Bone marrow (tissue), 2 donors: ENCODE measurements around the gene STYXL1.
"Not testable (repeated sequence)": the region's sequence is repeated elsewhere in the genome, so short reads cannot be mapped to it uniquely, and the experiment has no call there.

Experiments
- DNase-seq, 2 donors: peaks; one replicate each; lab custom pipeline; 2025; lab: John Stamatoyannopoulos, UW

Gene STYXL1

DNA sequence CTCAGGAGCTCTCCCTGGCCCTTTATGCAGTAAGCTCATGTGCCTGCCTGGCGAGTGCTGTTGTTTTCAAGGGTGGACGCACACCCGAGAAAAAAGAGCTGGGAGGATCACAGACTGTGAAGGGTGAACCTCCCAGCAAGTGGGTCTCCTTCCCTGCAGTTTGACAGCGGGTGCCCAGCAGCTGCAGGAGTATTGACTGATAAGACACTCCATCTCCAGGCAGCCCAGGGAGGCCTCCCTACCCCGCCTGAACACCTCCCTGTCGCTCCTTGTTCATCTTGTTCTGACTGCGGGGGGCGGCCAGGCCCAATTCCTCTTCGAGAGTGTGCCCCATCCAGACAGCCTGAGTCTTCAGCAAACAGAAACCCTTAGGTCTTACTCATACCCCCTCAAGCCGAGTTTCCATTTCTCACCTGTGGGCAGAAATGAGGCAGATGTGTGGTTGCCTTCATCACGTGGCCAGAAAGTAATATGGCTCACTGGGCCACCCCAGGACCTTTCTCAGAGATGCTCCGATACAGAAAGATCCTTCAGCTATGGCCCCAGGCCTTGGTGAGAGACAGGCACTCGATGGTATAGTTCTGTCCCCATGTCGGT is 17.3 kb upstream of the STYXL1 start:
- DNase-seq, result no peak

DNA sequence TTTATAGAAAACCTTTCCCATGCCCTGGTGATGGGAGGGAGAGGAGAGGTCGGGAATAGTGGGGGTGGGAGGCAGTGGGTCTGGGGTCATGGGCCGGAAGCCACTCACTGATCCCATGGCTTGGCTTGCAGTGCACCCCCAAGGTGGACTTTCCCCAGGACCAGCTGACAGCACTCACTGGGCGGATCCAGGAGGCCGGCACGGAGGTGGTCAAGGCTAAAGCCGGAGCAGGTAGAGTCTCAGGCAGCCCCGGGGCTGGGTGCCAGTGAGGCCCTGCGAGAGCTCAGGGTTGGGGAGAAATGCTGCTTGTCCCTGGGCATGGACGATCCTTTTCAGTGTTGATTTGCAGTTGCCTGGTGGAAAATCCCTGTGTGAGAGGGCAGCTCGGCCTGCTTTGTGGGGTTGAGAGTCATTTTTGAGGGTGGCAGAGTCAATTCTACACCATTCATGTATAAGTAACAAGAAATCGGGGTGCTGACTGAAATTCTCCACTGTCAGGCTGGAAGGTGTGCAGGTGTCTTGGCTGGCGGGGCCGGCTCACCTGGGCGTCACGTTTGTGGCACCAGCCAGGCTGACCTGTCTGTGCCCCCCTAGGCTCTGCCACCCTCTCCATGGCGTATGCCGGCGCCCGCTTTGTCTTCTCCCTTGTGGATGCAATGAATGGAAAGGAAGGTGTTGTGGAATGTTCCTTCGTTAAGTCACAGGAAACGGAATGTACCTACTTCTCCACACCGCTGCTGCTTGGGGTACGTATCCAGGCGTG is 16.6 kb upstream of the STYXL1 start:
- no peak for DNase-seq

DNA sequence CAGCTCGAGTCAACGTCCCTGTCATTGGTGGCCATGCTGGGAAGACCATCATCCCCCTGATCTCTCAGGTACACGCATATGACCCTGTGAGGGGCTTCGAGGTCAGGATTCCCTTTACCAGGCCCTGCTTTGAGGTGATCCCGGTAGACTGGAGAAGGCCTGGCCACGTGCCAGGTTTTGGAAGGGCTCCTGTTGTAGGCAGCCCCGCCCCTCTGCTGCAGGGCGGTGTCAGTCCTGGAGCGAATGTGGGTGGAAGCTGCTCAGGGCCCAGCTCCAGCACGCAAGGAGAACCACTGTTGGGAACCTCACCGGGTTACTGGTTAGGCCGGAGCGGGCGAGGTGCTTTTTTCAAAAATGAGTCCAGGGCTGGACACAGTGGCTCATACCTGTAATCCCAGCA is 15.7 kb upstream of the STYXL1 start:
- no peak for DNase-seq

DNA sequence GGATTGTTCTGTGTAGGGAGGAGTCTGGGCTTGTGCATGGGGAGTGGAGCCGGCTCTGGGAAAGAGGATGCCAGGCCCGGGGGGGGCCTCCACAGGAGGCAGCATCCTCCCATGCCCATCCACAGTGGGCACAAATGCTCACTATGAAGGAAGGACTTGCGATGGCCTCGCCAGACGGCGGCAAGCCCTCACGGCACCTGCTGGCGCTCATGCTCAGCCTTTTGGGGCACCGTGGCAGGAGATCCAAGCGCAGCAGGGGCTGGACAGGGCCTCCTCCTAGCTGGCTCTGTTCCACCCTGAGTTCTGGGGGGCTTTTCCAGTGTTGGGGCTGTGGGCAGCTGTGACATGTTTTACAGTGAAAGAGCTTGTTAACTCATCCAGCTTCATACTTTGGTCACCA is 15.3 kb upstream of the STYXL1 start:
- DNase-seq, result no peak

DNA sequence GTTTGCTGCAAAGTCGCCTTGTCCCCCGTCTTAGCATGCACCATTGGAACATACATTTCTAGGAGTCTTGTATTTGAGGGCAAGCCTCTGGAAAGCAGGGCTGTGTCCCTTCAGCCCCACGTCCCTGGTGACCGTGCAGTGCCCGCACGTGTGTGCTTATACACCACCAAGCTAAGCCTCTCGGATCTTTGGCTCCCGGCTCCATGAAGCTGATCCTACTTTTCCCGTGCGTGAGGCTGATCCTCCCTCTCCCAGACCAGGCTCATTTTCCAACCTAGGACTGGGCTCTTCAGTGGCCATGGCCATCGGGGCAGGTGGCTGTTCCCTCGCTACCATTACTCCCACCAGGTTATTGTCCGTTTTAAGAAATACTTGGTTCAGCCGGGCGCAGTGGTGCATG is 14.5 kb upstream of the STYXL1 start:
- DNase-seq, result no peak

DNA sequence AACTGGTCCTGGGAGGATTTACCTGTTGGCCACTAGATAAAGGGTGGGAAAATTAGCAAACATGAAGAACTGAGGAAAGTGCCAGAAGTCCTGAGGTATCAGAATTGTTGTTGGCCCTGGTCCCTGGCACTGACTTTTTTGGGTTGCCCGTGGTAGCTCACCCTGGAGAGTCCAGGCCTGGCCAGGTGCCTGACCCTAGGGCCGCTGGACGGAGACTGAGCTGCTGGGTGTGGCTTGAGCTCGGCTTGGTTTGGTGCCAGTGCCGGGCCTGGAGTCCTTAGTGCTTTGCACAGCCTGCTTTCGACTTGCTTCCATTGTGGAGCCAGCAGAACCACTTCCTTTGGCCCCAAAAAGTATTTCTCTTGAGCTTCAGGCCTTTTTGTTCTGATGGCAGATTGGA is 13.0 kb upstream of the STYXL1 start:
- no peak for DNase-seq

DNA sequence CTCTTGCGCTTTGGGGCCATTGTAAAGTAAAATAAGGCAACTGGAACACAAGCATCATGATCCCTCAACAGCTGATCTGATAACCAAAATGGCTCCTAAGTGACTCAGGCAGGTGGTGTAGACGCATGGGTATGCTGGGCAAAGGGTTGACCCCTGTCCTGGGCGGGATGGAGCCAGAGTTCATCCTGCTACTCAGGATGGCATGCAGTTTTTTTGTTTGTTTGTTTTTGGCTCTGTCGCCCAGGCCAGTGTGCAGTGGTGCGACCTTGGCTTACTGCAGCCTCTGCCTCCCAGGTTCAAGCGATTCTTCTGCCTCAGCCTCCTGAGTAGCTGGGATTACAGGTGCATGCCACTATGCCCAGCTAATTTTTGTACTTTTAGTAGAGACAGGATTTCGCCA is 10.9 kb upstream of the STYXL1 start:
- not testable (repeated sequence) for DNase-seq

DNA sequence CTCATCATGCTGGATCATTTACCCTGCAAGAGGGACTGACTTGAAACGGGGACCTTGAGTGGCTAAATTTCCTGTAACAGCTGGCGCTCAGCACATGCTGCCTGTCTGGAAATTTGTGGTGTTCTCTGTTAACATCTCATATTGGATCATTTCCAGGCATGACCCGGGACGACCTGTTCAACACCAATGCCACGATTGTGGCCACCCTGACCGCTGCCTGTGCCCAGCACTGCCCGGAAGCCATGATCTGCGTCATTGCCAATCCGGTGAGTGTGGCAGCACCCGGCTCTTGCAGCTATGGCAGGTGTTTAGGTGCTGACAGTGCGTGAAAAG is 10.0 kb upstream of the STYXL1 start:
- DNase-seq, result no peak

DNA sequence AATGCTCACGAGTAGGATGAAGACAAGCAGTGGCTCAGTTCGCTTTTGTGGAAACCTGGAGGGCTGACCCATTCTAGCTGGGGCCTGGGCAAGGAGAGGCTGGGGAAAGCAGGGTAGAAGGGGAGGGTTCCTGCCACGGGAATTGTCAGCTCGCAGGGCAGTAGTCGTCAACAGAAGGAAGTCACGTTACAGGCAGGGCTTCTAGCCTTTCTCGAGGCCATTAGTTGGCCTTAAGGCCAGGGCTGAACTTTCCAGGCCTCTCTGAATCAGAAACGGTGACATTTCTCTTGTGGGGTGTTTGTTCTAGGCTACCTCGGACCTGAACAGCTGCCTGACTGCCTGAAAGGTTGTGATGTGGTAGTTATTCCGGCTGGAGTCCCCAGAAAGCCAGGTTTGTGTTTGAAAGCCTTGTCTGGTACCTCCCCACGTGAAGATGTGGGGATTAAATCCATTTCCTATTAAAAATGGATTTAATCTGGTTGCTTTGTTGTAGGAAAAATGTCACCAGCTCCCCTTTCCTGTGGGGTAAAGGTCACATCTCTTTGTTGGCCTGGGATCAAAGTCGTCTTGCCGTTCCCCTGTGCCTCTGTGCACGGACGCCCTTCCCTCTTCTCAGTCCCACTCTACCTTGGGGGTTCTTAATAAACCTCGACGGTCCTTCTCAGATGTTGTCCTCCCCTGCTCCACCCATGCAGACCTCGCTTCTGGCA is 9.5 kb upstream of the STYXL1 start:
- no peak for DNase-seq

DNA sequence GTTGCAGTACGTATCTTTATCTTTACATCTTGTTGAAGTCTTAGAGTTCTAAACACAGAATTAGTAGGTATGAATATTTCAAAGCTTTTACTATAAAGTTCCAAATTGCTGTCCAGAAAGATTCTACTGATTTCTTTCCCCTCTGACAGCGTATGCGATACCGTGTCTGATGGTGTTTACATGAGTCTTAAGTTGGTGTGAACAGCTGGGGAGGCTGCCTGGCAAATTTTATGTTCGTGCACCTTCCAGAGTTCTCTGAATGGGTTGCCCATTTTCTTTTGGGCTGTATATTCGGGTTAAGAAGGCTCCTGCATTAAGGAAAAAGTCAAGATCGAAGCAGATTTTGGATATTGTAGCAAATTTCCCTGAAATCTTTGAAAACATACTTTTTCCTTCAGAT is 8.4 kb upstream of the STYXL1 start:
- DNase-seq, result no peak

DNA sequence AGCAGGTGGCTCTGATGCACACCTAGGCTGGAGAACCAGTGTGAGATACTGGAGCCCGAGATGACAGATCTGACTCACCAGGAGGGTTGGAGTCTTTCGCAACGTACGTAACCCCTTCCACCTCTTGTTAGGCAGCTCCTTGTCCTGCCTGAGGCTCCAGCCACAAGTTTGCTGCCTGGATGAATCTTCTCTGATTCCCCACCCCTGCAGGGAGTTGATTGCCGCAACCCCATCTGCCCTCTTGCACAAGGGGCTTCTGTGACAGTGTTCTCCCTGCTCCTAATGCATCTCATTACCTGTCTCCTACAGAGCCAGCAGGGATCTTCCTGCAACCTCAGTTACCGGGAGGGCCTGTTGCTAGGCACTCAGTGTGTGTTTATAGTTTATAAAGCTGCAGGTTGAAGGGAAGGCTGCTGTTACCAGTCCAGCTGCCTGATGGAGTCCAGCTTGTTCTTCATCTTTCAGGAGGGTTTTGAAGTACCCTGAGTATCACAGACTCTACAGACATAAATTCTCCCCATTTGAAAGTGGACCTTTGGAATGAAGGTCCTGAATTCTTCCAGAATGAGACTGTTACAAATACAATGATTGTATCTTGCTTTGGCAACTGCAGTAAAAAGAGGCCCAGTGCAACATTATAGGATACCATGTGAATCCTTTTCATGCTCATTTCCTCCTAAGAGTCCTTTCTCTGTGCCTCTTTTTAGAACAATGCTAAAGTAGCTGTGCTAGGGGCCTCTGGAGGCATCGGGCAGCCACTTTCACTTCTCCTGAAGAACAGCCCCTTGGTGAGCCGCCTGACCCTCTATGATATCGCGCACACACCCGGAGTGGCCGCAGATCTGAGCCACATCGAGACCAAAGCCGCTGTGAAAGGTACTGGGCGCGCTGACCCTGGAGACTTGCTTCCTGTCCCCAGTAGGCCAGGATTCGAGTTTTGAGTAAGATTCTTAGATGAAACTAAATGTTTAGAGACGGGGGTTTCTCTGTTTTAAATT is 6.6 kb upstream of the STYXL1 start:
- DNase-seq, result no peak

DNA sequence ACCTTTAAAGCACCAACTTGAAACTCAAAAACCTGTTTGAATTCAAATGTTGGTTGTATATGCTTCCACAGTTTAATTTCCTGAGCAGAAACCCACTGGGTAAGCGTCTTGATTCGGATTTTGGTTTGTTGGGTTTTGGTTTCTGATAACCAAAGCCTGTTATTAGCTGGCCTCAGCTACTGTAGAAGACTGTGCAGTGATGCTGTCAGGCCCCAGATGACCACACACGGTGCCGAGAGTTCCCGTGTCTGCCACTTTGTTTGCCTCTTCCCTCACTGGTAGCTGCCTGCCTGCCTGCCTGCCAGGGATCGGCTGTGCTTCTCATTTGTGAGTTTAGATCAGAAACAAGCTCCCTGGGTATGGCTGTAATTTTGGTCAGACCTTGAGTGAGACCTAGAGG is 5.7 kb upstream of the STYXL1 start:
- DNase-seq, result no peak

DNA sequence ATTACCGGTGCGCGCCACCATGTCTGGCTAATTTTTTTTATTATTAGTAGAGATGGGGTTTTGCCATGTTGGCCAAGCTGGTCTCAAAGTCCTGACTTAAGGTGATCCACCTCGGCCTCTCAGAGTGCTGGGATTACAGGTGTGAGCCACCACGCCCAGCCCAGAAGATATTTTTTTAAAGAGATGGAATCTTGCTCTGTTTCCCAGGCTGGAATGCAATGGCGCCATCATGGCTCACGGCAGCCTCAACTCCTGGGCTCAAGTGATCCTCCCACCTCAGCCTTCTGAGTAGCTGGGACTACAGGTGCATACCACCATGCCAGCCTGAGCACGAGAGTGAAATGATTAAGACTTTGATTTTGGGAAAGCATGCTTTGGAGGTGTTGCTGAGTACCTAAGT is 4.9 kb upstream of the STYXL1 start:
- not testable (repeated sequence) for DNase-seq

DNA sequence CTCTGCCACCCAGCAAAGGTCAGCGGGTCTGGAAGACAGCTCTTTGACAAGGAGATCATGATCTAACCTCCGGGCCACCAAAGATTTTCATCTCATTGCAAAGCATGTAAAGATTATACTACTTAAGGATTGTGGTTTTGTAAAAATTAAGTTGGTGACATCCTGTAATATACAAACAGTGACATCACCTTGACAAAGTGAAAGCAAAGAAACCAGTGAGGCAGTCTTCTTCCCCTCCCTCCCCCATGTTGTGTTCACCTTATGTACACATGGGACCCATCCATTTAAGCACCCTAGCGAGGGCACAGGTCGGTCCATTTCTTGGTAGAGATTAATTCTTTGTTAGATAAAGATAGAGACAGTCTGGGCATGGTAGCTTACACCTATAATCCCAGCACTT is 4.0 kb upstream of the STYXL1 start:
- DNase-seq, result no peak

DNA sequence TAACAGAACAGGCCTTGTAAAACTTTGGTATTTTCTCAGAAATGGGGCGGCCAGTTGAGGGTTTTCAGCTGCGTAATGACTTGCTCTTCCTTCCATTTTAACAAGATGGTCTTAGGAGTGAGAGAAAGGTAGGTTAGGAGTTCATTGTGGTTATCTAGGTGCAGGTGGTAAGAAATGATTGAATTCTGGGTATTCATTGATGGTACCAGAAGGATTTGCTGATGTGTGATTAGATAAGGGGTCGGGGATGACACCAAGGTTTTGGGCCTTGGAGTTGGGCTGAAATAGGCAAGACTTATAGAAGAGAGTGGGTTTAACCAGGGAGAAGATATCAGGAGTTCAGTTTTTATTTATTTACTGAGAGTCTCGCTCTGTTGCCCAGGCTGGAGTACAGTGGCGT is 2.7 kb upstream of the STYXL1 start:
- DNase-seq, result no peak

DNA sequence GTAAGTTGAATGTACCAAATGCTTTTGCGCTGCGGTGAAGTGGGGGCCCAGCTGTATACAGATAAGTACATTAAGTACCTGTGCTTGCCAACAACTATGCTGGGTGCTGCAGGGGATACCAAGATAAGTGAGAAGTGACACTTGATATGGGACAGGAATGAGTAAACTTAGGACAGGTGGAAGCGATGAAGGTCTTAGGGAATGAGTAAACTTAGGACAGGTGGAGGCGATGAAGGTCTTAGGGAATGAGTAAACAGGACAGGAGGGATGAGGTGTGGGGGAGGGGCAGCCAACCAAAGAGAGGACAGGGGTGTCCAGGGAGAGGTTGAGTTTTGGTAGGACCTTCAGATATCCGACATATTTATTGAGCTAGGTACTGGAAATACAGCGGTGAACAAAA is 1.5 kb upstream of the STYXL1 start:
- no peak for DNase-seq

DNA sequence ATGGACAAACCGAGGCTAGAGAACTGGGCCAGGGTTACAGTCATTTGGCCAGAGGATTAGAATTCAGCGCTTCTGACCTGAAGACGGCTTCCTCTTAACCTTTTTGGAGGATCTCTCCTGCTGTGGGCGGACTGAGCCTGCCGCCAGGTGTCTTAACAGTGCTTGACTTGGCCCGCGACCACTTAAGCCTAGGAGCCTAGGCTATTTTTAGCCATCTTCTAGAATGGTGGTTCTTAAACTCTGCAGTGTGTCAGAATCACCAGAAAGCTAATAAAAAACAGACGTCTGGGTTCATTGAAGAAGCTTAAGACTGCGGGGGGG is 828 bp upstream of the STYXL1 start:
- DNase-seq, result no peak

DNA sequence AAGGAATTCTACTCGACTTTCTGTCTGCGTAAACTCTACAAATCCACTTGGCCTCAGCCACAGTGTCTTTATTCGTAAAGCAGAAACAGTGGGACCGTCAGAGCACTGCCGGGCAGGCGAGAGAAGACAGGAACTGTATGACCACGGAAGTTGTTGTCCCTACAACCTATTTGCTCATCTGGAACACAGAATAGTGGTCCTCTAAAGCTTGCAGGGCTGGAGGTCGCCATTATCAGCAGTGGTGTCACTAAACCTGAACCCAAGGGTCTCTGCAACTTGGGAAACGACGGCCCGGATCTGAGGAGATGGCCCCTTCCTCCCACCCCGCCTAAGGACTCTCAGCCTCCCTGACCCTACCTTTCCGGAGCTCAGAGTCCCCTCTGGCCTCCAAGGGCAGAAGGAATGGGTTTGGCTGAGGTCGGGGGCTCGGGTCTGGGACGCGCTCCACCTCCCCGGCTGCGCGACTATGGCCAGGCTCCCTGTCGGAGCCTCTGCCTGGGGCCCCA is 442 bp downstream of the STYXL1 start:
- DNase-seq, result no peak

DNA sequence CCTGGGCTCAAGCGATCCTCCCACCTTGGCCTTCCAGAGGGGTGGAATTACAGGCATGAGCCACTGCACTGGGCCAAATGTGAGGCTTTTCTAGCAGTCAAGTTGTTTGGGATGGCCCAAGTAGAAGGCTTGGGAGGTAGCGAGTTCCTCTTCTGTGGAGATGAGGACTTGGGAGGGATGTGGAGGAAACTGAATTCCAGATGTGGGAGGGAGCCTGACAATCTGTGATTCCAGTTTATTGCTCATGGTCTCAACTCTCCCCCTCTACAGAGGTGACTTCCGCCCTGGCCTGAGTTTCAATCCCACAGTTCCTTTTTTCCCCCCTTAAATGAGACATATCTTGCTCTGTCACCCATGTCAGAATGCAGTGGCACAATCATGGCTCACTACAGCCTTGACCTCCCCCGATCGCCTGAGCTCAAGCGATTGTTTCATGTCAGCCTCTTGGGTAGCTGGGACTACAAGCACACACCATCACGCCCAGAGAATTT is 3.4 kb downstream of the STYXL1 start:
- no peak for DNase-seq

DNA sequence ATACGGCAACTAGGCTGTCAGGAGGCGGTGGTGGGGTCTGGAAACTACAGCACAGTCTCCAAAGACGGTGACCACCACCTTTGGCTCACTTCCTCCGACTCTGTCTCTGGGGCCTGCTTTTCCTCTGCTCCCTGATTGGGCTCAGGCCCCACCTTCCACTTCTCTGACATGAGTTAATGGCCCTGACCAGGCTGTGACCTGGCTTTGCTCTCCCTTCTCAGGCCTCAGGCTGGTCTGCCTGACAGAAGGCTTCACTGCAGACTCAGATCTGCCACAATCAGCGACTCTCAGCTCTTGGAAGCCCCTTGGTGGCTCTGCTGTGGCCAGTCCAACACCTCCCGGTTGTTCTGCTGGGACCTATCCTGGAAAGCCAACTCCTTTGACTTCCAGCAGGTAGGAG is 7.7 kb downstream of the STYXL1 start:
- no peak for DNase-seq

DNA sequence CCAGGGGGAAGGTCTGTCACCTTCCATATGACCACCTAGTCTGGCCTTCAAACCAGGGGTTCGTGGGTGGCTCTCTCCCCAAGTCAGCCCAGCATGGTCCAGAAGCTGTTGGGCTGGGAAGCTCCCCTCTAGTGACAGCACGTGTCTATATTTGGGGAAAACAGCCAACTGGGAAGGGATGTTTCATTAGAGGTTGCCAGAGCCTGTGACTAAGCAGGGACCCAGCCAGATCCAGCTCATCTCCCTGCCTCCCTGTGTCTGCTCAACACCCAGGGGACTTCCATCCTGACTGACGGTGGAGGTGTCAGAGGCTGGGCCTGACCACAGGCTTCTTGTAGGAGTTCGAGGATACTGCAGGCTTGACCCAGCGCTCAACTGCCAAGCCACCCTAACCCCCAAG is 10.5 kb downstream of the STYXL1 start:
- no peak for DNase-seq

DNA sequence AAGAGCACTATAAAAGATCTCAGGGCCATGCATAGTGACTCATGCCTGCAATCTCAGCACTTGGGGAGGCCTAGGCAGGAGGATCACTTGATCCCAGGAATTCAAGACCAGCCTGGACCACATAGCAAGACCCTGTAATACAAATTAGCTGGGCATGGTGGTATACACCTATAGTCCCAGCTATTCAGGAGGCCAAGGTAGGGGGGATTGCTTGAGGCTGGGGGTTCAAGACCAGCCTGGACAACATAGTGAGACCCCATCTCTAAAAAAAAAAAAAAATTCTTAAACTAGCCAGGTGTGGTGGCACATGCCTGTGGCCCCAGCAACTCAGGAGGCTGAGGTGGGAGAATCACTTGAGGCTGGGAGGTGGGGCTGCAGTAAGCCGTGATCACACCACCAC is 15.8 kb downstream of the STYXL1 start:
- DNase-seq, result no peak
